Esophagus (tissue), 2 donors: Measurements from ENCODE around the gene PLCL2. TPM values are rescaled to one million over a fixed set of nuclear protein-coding genes. Genes with fewer than 3 reads are reported as not detected.

Source experiments
- H3K27ac ChIP-seq, 2 donors: one replicate each; pipeline ENCODE4 v1.5.1; 2013; ENCODE audit warnings: low read depth in 2 of 2, mild to moderate bottlenecking in 2 of 2, inconsistent platforms in 1 of 2, low read length in 1 of 2, moderate library complexity in 1 of 2
- H3K27me3 ChIP-seq, 2 donors: one replicate each; pipeline ENCODE4 v1.6.1; 2013; ENCODE audit warnings: low read length in 2 of 2, control low read depth in 1 of 2, mild to moderate bottlenecking in 1 of 2; ENCODE audit not compliant: insufficient read depth in 2 of 2, control insufficient read depth in 1 of 2
- H3K36me3 ChIP-seq, 2 donors: one replicate each; pipeline ENCODE4 v1.6.1; 2013; ENCODE audit warnings: low read length in 1 of 2; ENCODE audit not compliant: control insufficient read depth in 2 of 2, insufficient read depth in 2 of 2
- H3K4me1 ChIP-seq, 2 donors: one replicate each; pipeline ENCODE4 v1.6.1; 2013; ENCODE audit warnings: low read length in 1 of 2; ENCODE audit not compliant: control insufficient read depth in 2 of 2, insufficient read depth in 2 of 2
- H3K4me3 ChIP-seq, 2 donors: one replicate each; pipeline ENCODE4 v1.5.1; 2013; ENCODE audit warnings: low read length in 2 of 2, mild to moderate bottlenecking in 2 of 2, low read depth in 1 of 2, moderate library complexity in 1 of 2
- H3K9me3 ChIP-seq, 2 donors: one replicate each; pipeline ENCODE4 v1.6.1; 2013; ENCODE audit warnings: mild to moderate bottlenecking in 2 of 2, low read depth in 1 of 2, low read length in 1 of 2, moderate library complexity in 1 of 2; ENCODE audit not compliant: control insufficient read depth in 2 of 2, insufficient read depth in 1 of 2
- WGBS, 2 donors: extraction: QIAGEN DNeasy Blood & Tissue Kit; methylation state at CpG; one replicate each; pipeline ENCODE4 v1.1.7; 2013; 5-methylcytosine and 5-hydroxymethylcytosine counted together
- polyA plus RNA-seq, 2 donors: library from polyadenylated mRNA; stranded (reverse); fragments of 200-250 nt; gene quantifications; one replicate each; pipeline ENCODE4 v1.2.3, GENCODE V29; 2013
- donor health status: healthy with polysubstance abuse.
- donor health status: Bipolar disorder and iron deficiency.

Gene PLCL2
- under 1 TPM; 0.22 to 0.35 TPM for polyA plus RNA-seq

GRCh38 chr3:16884748-16885592 lies at the start of gene PLCL2:
Gene PLCL2 (plus strand): TSS chr3:16884955. CDS start chr3:16885040, 85 bp downstream.
- Histone ChIP-seq H3K27ac (peak within 1 kb of the TSS; percentile 65 to 80), H3K4me1 (peaks cover 3 to 7% of the 10 kb centered on the region in 2 donors), H3K36me3 (no peaks in the 10 kb centered on the region), H3K4me3 (peak within 1 kb of the TSS; percentile 77 to 78), H3K27me3 (no peaks in the 10 kb centered on the region), H3K9me3 (no peaks in the 10 kb centered on the region)
- WGBS, 2 donors = 0 to 1% methylated on average over 67 to 87 of the region's 87 CpGs

GRCh38 chr3:16836505-16837237 lies 48.1 kb upstream of the PLCL2 start:
- Histone ChIP-seq H3K27ac (no peak overlapping the region), H3K9me3 (no peaks in the 10 kb centered on the region), H3K4me3 (no peak overlapping the region), H3K27me3 (peaks cover 0 to 3% of the 10 kb centered on the region in 2 donors), H3K36me3 (no peaks in the 10 kb centered on the region), H3K4me1 (no peaks in the 10 kb centered on the region)
- 79 to 81% methylated on average over 4 of the region's 4 CpGs for WGBS, 2 donors

- Histone ChIP-seq H3K4me3 (no peak overlapping the region), H3K27me3 (peaks cover 0 to 3% of the 10 kb centered on the region in 2 donors), H3K4me1 (peaks cover 0 to 2% of the 10 kb centered on the region in 2 donors), H3K9me3 (no peaks in the 10 kb centered on the region), H3K36me3 (no peaks in the 10 kb centered on the region), H3K27ac (no peak overlapping the region)
- 81 to 84% methylated on average over 7 of the region's 7 CpGs for WGBS, 2 donors
Measured at GRCh38 chr3:16837602-16838001, 47.2 kb upstream of the PLCL2 start.

GRCh38 chr3:16838561-16838960 lies 46.2 kb upstream of the PLCL2 start:
- no peak overlapping the region for H3K4me3 ChIP-seq
- no peak overlapping the region for H3K27ac ChIP-seq
- H3K36me3 ChIP-seq = no peaks in the 10 kb centered on the region
- WGBS, 2 donors = 53 to 54% methylated on average over 1 of the region's 1 CpG
- no peaks in the 10 kb centered on the region for H3K9me3 ChIP-seq
- peaks cover 0 to 3% of the 10 kb centered on the region in 2 donors for H3K27me3 ChIP-seq
- H3K4me1 ChIP-seq = peaks cover 0 to 2% of the 10 kb centered on the region in 2 donors

- 84 to 85% methylated on average over 10 of the region's 10 CpGs for WGBS, 2 donors
- peaks cover 0 to 3% of the 10 kb centered on the region in 2 donors for H3K27me3 ChIP-seq
- no peaks in the 10 kb centered on the region for H3K9me3 ChIP-seq
- no peaks in the 10 kb centered on the region for H3K36me3 ChIP-seq
- no peak overlapping the region for H3K27ac ChIP-seq
- no peak overlapping the region for H3K4me3 ChIP-seq
- peaks cover 0 to 2% of the 10 kb centered on the region in 2 donors for H3K4me1 ChIP-seq
Measured at GRCh38 chr3:16839271-16840100, 45.3 kb upstream of the PLCL2 start.

GRCh38 chr3:16840101-16840424 lies 44.7 kb upstream of the PLCL2 start:
- peaks cover 0 to 2% of the 10 kb centered on the region in 2 donors for H3K4me1 ChIP-seq

GRCh38 chr3:16841041-16841753 lies 43.6 kb upstream of the PLCL2 start:
- H3K27me3 ChIP-seq = peaks cover 0 to 3% of the 10 kb centered on the region in 2 donors
- H3K9me3 ChIP-seq = no peaks in the 10 kb centered on the region
- no peak overlapping the region for H3K27ac ChIP-seq
- H3K4me3 ChIP-seq = no peak overlapping the region
- H3K4me1 ChIP-seq = peaks cover 0 to 2% of the 10 kb centered on the region in 2 donors
- no peaks in the 10 kb centered on the region for H3K36me3 ChIP-seq
- 60 to 72% methylated on average over 7 of the region's 7 CpGs for WGBS, 2 donors

More at GRCh38 chr3:16840101-16840424, 44.7 kb upstream of the PLCL2 start:
- Histone ChIP-seq H3K27me3 (peaks cover 0 to 3% of the 10 kb centered on the region in 2 donors), H3K36me3 (no peaks in the 10 kb centered on the region), H3K9me3 (no peaks in the 10 kb centered on the region), H3K4me3 (no peak overlapping the region), H3K27ac (no peak overlapping the region)
- 80 to 88% methylated on average over 1 of the region's 1 CpG for WGBS, 2 donors

GRCh38 chr3:16841904-16842271 lies 42.9 kb upstream of the PLCL2 start:
- no peaks in the 10 kb centered on the region for H3K36me3 ChIP-seq
- H3K27ac ChIP-seq = peak overlapping the region in 1 of 2 donors; percentile 38
- 73 to 77% methylated on average over 3 of the region's 3 CpGs for WGBS, 2 donors
- no peaks in the 10 kb centered on the region for H3K9me3 ChIP-seq
- peaks cover 0 to 3% of the 10 kb centered on the region in 2 donors for H3K27me3 ChIP-seq
- H3K4me3 ChIP-seq = no peak overlapping the region
- H3K4me1 ChIP-seq = peaks cover 0 to 2% of the 10 kb centered on the region in 2 donors
